Muscle of arm (tissue), 12 donors: Measurements from ENCODE around the gene L1CAM. TPM values are rescaled to one million over a fixed set of nuclear protein-coding genes. Genes with fewer than 3 reads are reported as not detected.
"Not testable (repeated sequence)": the region's sequence is repeated elsewhere in the genome, so short reads cannot be mapped to it uniquely, and the experiment has no call there.

Experiments used
- DNase-seq: peaks from one replicate; pipeline ENCODE4 v3.0.0-alpha.2; 2013
- polyA plus RNA-seq, 12 donors: library from polyadenylated mRNA; unstranded; fragments of 120-200 nt; gene quantifications; one replicate each; pipeline ENCODE4 v1.2.1, GENCODE V29; 2013; ENCODE audit not compliant: insufficient read length in 12 of 12

Gene L1CAM
- polyA plus RNA-seq, 12 donors, result 1.7 to 11.7 (median 2.8) TPM; not detected in 1

- no peak for DNase-seq
These were observed 54.4 kb downstream of the L1CAM start for GRCh38 chrX:153831429-153832150.

GRCh38 chrX:153830640-153831428, 55.1 kb downstream of the L1CAM start:
- DNase-seq, result no peak

GRCh38 chrX:153829799-153830639, 56.0 kb downstream of the L1CAM start, which contains the start of gene PDZD4:
Gene PDZD4 (minus strand): TSS chrX:153830544. CDS start chrX:153830298, 246 bp downstream.
- DNase-seq, result no peak

- no peak for DNase-seq
These were observed 56.5 kb downstream of the L1CAM start for GRCh38 chrX:153829549-153829798.

- DNase-seq, result no peak
These were observed 57.0 kb downstream of the L1CAM start for GRCh38 chrX:153828723-153829548.

GRCh38 chrX:153828308-153828707, 57.7 kb downstream of the L1CAM start:
- DNase-seq, result no peak

GRCh38 chrX:153827903-153828302, 58.1 kb downstream of the L1CAM start:
- no peak for DNase-seq

GRCh38 chrX:153827016-153827415, 59.0 kb downstream of the L1CAM start:
- no peak for DNase-seq

- DNase-seq, result no peak
These were observed 60.9 kb downstream of the L1CAM start for GRCh38 chrX:153825042-153825441.

- DNase-seq, result no peak
These were observed 61.6 kb downstream of the L1CAM start for GRCh38 chrX:153824348-153824747.

GRCh38 chrX:153821066-153821465, 64.9 kb downstream of the L1CAM start:
- no peak for DNase-seq

- DNase-seq, result no peak
These were observed 65.4 kb downstream of the L1CAM start for GRCh38 chrX:153820601-153821000.

GRCh38 chrX:153819384-153820040, 66.5 kb downstream of the L1CAM start:
- no peak for DNase-seq

GRCh38 chrX:153818571-153819383, 67.2 kb downstream of the L1CAM start:
- DNase-seq, result no peak

GRCh38 chrX:153818064-153818463, 67.9 kb downstream of the L1CAM start:
- DNase-seq, result not testable (repeated sequence)

GRCh38 chrX:153816831-153817690, 68.9 kb downstream of the L1CAM start:
- no peak for DNase-seq

GRCh38 chrX:153814591-153815315, 71.2 kb downstream of the L1CAM start:
- DNase-seq, result no peak

GRCh38 chrX:153813161-153813560, 72.8 kb downstream of the L1CAM start:
- DNase-seq, result no peak
